Hematopoietic multipotent progenitor cell treated with erythropoietin and hydrocortisone succinate and interleukin-3 and kit ligand, for 6 days (in vitro differentiated cells): ENCODE data around the gene C13orf46.

Source experiments
- DNase-seq: peaks from one replicate; pipeline ENCODE4 v3.0.0-alpha.2; 2015

The C13orf46 gene

GRCh38 chr13:113953561-113953960 is 20.3 kb downstream of the C13orf46 start:
- no peak for DNase-seq

GRCh38 chr13:113952983-113953520 is 20.8 kb downstream of the C13orf46 start:
- DNase-seq: no peak

- no peak for DNase-seq
Measured at GRCh38 chr13:113952151-113952982, 21.5 kb downstream of the C13orf46 start.

- DNase-seq: peak; percentile 84
Measured at GRCh38 chr13:113951246-113951999, 22.5 kb downstream of the C13orf46 start.

- no peak for DNase-seq
Measured at GRCh38 chr13:113950451-113951245, 23.2 kb downstream of the C13orf46 start.

GRCh38 chr13:113949546-113949945 is 24.3 kb downstream of the C13orf46 start:
- DNase-seq: no peak

GRCh38 chr13:113948034-113948742 is 25.7 kb downstream of the C13orf46 start:
- no peak for DNase-seq

- peak; percentile 33 for DNase-seq
Measured at GRCh38 chr13:113947311-113948033, 26.4 kb downstream of the C13orf46 start.

- DNase-seq: no peak
Measured at GRCh38 chr13:113946409-113947181, 27.3 kb downstream of the C13orf46 start.

GRCh38 chr13:113945857-113946408 is 27.9 kb downstream of the C13orf46 start:
- DNase-seq: no peak

- DNase-seq: no peak
Measured at GRCh38 chr13:113943821-113944565, 29.9 kb downstream of the C13orf46 start.

GRCh38 chr13:113942591-113943103 is 31.2 kb downstream of the C13orf46 start:
- DNase-seq: no peak

GRCh38 chr13:113941571-113942191 is 32.2 kb downstream of the C13orf46 start:
- DNase-seq: no peak

- DNase-seq: no peak
Measured at GRCh38 chr13:113939944-113940297, 34.0 kb downstream of the C13orf46 start.

GRCh38 chr13:113939129-113939943 is 34.5 kb downstream of the C13orf46 start:
- DNase-seq: no peak

GRCh38 chr13:113938716-113939115 is 35.2 kb downstream of the C13orf46 start:
- DNase-seq: no peak

GRCh38 chr13:113938246-113938645 is 35.6 kb downstream of the C13orf46 start:
- no peak for DNase-seq

- DNase-seq: no peak
Measured at GRCh38 chr13:113937527-113938180, 36.2 kb downstream of the C13orf46 start.
